Vagina (tissue), 2 donors: ENCODE measurements around the gene AP1S1. TPM values are rescaled to one million over a fixed set of nuclear protein-coding genes. Genes with fewer than 3 reads are reported as not detected.

Experiments used
- DNase-seq, 2 donors: peaks; one replicate each; pipeline ENCODE4 v3.0.0-alpha.2; 2017; ENCODE audit errors: extremely low spot score in 2 of 2
- H3K27ac ChIP-seq: fragments of 200-600 bp; sonication (generic); one replicate; pipeline ENCODE4 v1.5.1; 2019
- H3K27me3 ChIP-seq: fragments of 200-600 bp; sonication (generic); one replicate; pipeline ENCODE4 v1.5.1; 2019
- H3K36me3 ChIP-seq, 2 donors: fragments of 200-600 bp; sonication (generic); one replicate each; pipeline ENCODE4 v1.5.1; 2017 to 2019
- H3K4me1 ChIP-seq: fragments of 200-600 bp; sonication (generic); one replicate; pipeline ENCODE4 v1.5.1; 2019
- H3K4me3 ChIP-seq, 2 donors: fragments of 200-600 bp; sonication (generic); 1 replicate in 1 of 2; 2 replicates in 1 of 2; pipeline ENCODE4 v1.5.1; 2016 to 2019
- H3K9me3 ChIP-seq: fragments of 200-600 bp; sonication (generic); one replicate; pipeline ENCODE4 v1.5.1; 2019
- POLR2A ChIP-seq, 2 donors: fragments of 450-650 bp; IDR thresholded peaks; one replicate each; pipeline ENCODE4 v1.6.1; 2017; ENCODE audit warnings: antibody characterized with exemption in 2 of 2, mild to moderate bottlenecking in 2 of 2, moderate library complexity in 2 of 2
- POLR2AphosphoS5 ChIP-seq, 2 donors: sonication (generic); formaldehyde crosslinking; IDR thresholded peaks; one replicate each; pipeline ENCODE4 v1.9.0; 2017; ENCODE audit warnings: antibody characterized with exemption in 2 of 2, mild to moderate bottlenecking in 2 of 2, low read depth in 1 of 2; ENCODE audit not compliant: insufficient read depth in 1 of 2
- intact Hi-C: fragments of 100-400 bp; cut with DNase I; formaldehyde crosslinking; loops from one replicate; pipeline ENCODE4 v1.15.1; 2023
- total RNA-seq: library from RNA; depleted of rRNA; stranded (reverse); fragments of >200 nt; gene quantifications from one replicate; pipeline ENCODE4 v1.2.3, GENCODE V29; 2016
- TF ChIP-seq, protein P1 (sequence below), 3 experiments: fragments of 450-650 bp in 2 of 3; fragments of 200-600 bp in 1 of 3; sonication (generic) in 1 of 3; IDR thresholded peaks; one replicate each; pipeline ENCODE4 v1.5.1; 2017 to 2019; ENCODE audit warnings: antibody characterized with exemption in 3 of 3, mild to moderate bottlenecking in 2 of 3, moderate library complexity in 2 of 3

The AP1S1 gene
- total RNA-seq, 1 donor from 2014 or later = 42.5 TPM

DNA sequence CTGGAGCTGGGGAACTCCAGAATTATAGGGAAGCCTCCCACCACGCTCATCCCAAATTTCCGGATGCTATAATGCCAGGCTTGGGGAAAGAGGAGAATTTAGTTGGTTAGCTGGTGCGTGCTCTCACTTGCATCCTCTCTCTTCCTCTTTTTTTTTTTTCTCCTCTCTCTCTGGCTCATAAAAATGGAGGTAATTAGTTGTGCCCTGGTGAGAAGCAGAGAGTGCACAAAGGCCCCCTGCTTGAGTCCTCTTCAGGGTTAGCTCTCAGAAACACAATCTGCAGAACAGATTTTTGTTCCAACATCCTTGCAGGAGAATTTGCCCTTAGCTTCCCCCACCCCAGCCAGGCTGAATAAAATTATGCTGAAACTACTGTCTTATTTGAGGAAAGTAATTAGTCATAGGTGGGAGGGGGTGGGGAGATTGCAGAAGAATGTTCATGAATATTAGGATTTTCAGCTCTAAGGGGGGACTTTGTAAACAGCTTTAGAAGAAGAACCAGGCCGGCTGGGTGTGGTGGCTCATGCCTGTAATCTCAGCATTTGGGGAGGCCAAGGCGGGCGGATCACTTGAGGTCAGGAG is 19.8 kb upstream of the AP1S1 start:
- intact Hi-C loops = no loop called here

DNA sequence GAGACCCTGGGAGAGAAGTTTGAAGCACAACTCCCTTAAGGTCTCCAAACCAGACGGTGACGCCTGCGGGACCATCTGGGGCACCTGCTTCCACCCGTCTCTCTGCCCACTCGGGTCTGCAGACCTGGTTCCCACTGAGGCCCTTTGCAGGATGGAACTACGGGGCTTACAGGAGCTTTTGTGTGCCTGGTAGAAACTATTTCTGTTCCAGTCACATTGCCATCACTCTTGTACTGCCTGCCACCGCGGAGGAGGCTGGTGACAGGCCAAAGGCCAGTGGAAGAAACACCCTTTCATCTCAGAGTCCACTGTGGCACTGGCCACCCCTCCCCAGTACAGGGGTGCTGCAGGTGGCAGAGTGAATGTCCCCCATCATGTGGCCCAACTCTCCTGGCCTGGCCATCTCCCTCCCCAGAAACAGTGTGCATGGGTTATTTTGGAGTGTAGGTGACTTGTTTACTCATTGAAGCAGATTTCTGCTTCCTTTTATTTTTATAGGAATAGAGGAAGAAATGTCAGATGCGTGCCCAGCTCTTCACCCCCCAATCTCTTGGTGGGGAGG is 16.5 kb upstream of the AP1S1 start:
- Histone ChIP-seq H3K27me3 (no peaks in the 10 kb centered on the region), H3K4me1 (peaks cover 6% of the 10 kb centered on the region), H3K36me3 (no peaks in the 10 kb centered on the region), H3K27ac (peak overlapping the region; percentile 64), H3K9me3 (no peaks in the 10 kb centered on the region), H3K4me3 (no peak overlapping the region)
- TF ChIP-seq POLR2A (IDR thresholded peaks at IDR 0.05) (no peak), POLR2AphosphoS5 (IDR thresholded peaks at IDR 0.05; ENCODE audit: insufficient read depth in 1 of 2, low read depth in 1 of 2) (no peak)
- TF ChIP-seq, protein P1, sequence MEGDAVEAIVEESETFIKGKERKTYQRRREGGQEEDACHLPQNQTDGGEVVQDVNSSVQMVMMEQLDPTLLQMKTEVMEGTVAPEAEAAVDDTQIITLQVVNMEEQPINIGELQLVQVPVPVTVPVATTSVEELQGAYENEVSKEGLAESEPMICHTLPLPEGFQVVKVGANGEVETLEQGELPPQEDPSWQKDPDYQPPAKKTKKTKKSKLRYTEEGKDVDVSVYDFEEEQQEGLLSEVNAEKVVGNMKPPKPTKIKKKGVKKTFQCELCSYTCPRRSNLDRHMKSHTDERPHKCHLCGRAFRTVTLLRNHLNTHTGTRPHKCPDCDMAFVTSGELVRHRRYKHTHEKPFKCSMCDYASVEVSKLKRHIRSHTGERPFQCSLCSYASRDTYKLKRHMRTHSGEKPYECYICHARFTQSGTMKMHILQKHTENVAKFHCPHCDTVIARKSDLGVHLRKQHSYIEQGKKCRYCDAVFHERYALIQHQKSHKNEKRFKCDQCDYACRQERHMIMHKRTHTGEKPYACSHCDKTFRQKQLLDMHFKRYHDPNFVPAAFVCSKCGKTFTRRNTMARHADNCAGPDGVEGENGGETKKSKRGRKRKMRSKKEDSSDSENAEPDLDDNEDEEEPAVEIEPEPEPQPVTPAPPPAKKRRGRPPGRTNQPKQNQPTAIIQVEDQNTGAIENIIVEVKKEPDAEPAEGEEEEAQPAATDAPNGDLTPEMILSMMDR (IDR thresholded peaks at IDR 0.05) = no peak
- intact Hi-C loops = loop anchor here (5.0 kb wide), 1 partner anchor 40 kb away; no protein-coding TSS in a partner anchor
- DNase-seq = no peak

More for the DNA sequence above, 19.8 kb upstream of the AP1S1 start:
- Histone ChIP-seq H3K4me1 (peaks cover 6% of the 10 kb centered on the region), H3K27me3 (no peaks in the 10 kb centered on the region), H3K9me3 (no peaks in the 10 kb centered on the region), H3K4me3 (no peak overlapping the region), H3K36me3 (no peaks in the 10 kb centered on the region), H3K27ac (no peak overlapping the region)
- no peak for DNase-seq
- TF ChIP-seq, protein P1 (IDR thresholded peaks at IDR 0.05) = no peak
- no peak for TF ChIP-seq POLR2AphosphoS5 (IDR thresholded peaks at IDR 0.05; ENCODE audit: insufficient read depth in 1 of 2, low read depth in 1 of 2)
- no peak for TF ChIP-seq POLR2A (IDR thresholded peaks at IDR 0.05)

DNA sequence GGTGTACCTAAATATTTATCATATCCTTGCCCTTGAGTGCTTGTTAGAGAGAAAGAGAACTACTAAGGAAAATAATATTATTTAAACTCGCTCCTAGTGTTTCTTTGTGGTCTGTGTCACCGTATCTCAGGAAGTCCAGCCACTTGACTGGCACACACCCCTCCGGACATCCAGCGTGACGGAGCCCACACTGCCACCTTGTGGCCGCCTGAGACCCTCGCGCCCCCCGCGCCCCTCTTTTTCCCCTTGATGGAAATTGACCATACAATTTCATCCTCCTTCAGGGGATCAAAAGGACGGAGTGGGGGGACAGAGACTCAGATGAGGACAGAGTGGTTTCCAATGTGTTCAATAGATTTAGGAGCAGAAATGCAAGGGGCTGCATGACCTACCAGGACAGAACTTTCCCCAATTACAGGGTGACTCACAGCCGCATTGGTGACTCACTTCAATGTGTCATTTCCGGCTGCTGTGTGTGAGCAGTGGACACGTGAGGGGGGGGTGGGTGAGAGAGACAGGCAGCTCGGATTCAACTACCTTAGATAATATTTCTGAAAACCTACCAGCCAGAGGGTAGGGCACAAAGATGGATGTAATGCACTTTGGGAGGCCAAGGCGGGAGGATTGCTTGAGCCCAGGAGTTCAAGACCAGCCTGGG is 15.9 kb upstream of the AP1S1 start:
- Histone ChIP-seq H3K4me1 (peaks cover 6% of the 10 kb centered on the region), H3K27ac (peak overlapping the region; percentile 64), H3K4me3 (peak overlapping the region in 1 of 2 donors; percentile 9), H3K27me3 (no peaks in the 10 kb centered on the region), H3K9me3 (no peaks in the 10 kb centered on the region), H3K36me3 (no peaks in the 10 kb centered on the region)
- peak in 1 of 2 donors; percentile 97 for DNase-seq
- TF ChIP-seq POLR2A (IDR thresholded peaks at IDR 0.05) = no peak
- peak; percentile 64 to 76 for TF ChIP-seq POLR2AphosphoS5 (IDR thresholded peaks at IDR 0.05; ENCODE audit: insufficient read depth in 1 of 2, low read depth in 1 of 2)
- TF ChIP-seq, protein P1 (IDR thresholded peaks at IDR 0.05) = peak; percentile 57 to 87 (median 70)
- intact Hi-C loops = loop anchor here (5.0 kb wide), 1 partner anchor 41 kb away; no protein-coding TSS in a partner anchor

DNA sequence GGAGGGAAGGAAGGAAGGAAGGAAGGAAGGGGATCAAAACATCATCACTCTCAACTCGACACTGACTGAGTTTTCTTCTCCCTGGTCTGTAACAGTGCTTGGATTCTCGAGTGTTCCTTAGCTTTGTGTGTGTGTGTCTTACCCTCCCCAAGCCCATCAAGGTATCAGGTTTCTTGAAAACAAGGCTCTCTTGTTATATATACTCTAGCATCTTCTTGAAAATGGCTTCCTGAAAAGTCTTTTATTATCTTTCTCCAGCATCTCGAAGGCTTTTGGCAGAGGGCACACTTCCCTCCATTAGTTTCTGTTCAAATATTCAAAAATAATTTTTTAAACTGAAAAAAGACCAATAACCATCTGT is 14.0 kb upstream of the AP1S1 start:
- H3K4me1 ChIP-seq = peaks cover 6% of the 10 kb centered on the region
- no peak overlapping the region for H3K4me3 ChIP-seq
- no peak for DNase-seq
- no peaks in the 10 kb centered on the region for H3K9me3 ChIP-seq
- H3K36me3 ChIP-seq = no peaks in the 10 kb centered on the region
- TF ChIP-seq, protein P1 (IDR thresholded peaks at IDR 0.05) = no peak
- TF ChIP-seq POLR2A (IDR thresholded peaks at IDR 0.05) (no peak), POLR2AphosphoS5 (IDR thresholded peaks at IDR 0.05; ENCODE audit: insufficient read depth in 1 of 2, low read depth in 1 of 2) (no peak)
- intact Hi-C loops = no loop called here
- no peaks in the 10 kb centered on the region for H3K27me3 ChIP-seq
- H3K27ac ChIP-seq = no peak overlapping the region
